ENCODE results near the gene NAPA. TPM values are rescaled to one million over a fixed set of nuclear protein-coding genes. Genes with fewer than 3 reads are reported as not detected.

NAPA gene
- total RNA-seq, 4 donors from 2014 or later, result 106 to 178 (median 125) TPM

- Histone ChIP-seq H3K9me3 (no peaks in the 10 kb centered on the region), H3K4me1 (no peaks in the 10 kb centered on the region), H3K4me3 (no peak overlapping the region), H3K27ac (no peak overlapping the region), H3K27me3 (no peaks in the 10 kb centered on the region), H3K36me3 (no peaks in the 10 kb centered on the region)
- TF ChIP-seq POLR2A (IDR thresholded peaks at IDR 0.05) (no peak), CTCF (IDR thresholded peaks at IDR 0.05) (no peak)
- WGBS, 2 donors, result 75 to 76% methylated on average over 4 of the region's 4 CpGs
- intact Hi-C loops (cut with DNase I), result no loop called here
- DNase-seq, result no peak
Observed at GRCh38 chr19:47537493-47537892, 22.6 kb upstream of the NAPA start.

GRCh38 chr19:47534628-47535027, 19.8 kb upstream of the NAPA start:
- H3K36me3 ChIP-seq, result no peaks in the 10 kb centered on the region
- 14 to 44% methylated on average over 1 of the region's 1 CpG for WGBS, 2 donors

GRCh38 chr19:47531640-47532387, 17.0 kb upstream of the NAPA start:
- no peaks in the 10 kb centered on the region for H3K9me3 ChIP-seq
- intact Hi-C loops (cut with DNase I), result no loop called here
- H3K27me3 ChIP-seq, result no peaks in the 10 kb centered on the region
- 63 to 67% methylated on average over 2 to 9 of the region's 14 CpGs for WGBS, 2 donors
- H3K4me1 ChIP-seq, result no peaks in the 10 kb centered on the region
- no peaks in the 10 kb centered on the region for H3K36me3 ChIP-seq
- DNase-seq, result no peak
- H3K4me3 ChIP-seq, result no peak overlapping the region
- TF ChIP-seq POLR2A (IDR thresholded peaks at IDR 0.05), result no peak
- no peak for TF ChIP-seq CTCF (IDR thresholded peaks at IDR 0.05)
- H3K27ac ChIP-seq, result no peak overlapping the region

More at GRCh38 chr19:47534628-47535027, 19.8 kb upstream of the NAPA start:
- H3K4me3 ChIP-seq, result no peak overlapping the region
- no peaks in the 10 kb centered on the region for H3K4me1 ChIP-seq
- no peaks in the 10 kb centered on the region for H3K9me3 ChIP-seq
- H3K27ac ChIP-seq, result no peak overlapping the region
- no peak for DNase-seq
- TF ChIP-seq POLR2A (IDR thresholded peaks at IDR 0.05) (no peak), CTCF (IDR thresholded peaks at IDR 0.05) (no peak)
- H3K27me3 ChIP-seq, result no peaks in the 10 kb centered on the region
- intact Hi-C loops (cut with DNase I), result no loop called here

GRCh38 chr19:47529018-47529742, 14.3 kb upstream of the NAPA start:
- Histone ChIP-seq H3K9me3 (no peaks in the 10 kb centered on the region), H3K36me3 (no peaks in the 10 kb centered on the region), H3K27ac (no peak overlapping the region), H3K4me1 (no peaks in the 10 kb centered on the region), H3K4me3 (no peak overlapping the region), H3K27me3 (no peaks in the 10 kb centered on the region)
- intact Hi-C loops (cut with DNase I), result no loop called here
- no peak for DNase-seq
- no peak for TF ChIP-seq CTCF (IDR thresholded peaks at IDR 0.05)
- TF ChIP-seq POLR2A (IDR thresholded peaks at IDR 0.05), result no peak
- WGBS, 2 donors, result 61 to 100% methylated on average over 2 to 11 of the region's 16 CpGs

- intact Hi-C loops (cut with DNase I), result no loop called here
- peaks cover 0 to 2% (median 0%) of the 10 kb centered on the region in 4 donors for H3K27me3 ChIP-seq
Observed at GRCh38 chr19:47526798-47527197, 11.9 kb upstream of the NAPA start.

More at GRCh38 chr19:47526798-47527197, 11.9 kb upstream of the NAPA start:
- Histone ChIP-seq H3K4me1 (peaks cover 0 to 18% (median 2%) of the 10 kb centered on the region in 3 donors), H3K9me3 (no peaks in the 10 kb centered on the region), H3K4me3 (no peak overlapping the region), H3K27ac (no peak overlapping the region), H3K36me3 (no peaks in the 10 kb centered on the region)
- no peak for TF ChIP-seq POLR2A (IDR thresholded peaks at IDR 0.05)
- TF ChIP-seq CTCF (IDR thresholded peaks at IDR 0.05), result no peak
- WGBS, 2 donors, result 72 to 77% methylated on average over 3 of the region's 3 CpGs
- no peak for DNase-seq
